Astrocyte (in vitro differentiated cells and primary cell): ENCODE results near the gene ARMH1. TPM values are rescaled to one million over a fixed set of nuclear protein-coding genes. Genes with fewer than 3 reads are reported as not detected.
"Not testable (repeated sequence)": the region's sequence is repeated elsewhere in the genome, so short reads cannot be mapped to it uniquely, and the experiment has no call there.

Experiments used
- DNase-seq: peaks from one replicate; pipeline ENCODE4 v3.0.0-alpha.2; 2010; ENCODE audit warnings: low read depth
- FAIRE-seq: peaks from 2 replicates; lab custom pipeline; 2011; peaks lifted over from hg19 to GRCh38; lab: Jason Lieb, UNC
- H2AFZ ChIP-seq: 2 replicates; pipeline ENCODE4 v1.6.0; 2012; ENCODE audit warnings: low read depth, low read length, inconsistent platforms
- H3K27ac ChIP-seq: 2 replicates; pipeline ENCODE4 v1.5.1; 2011; ENCODE audit warnings: low read depth, low read length, inconsistent platforms
- H3K27me3 ChIP-seq: 2 replicates; pipeline ENCODE4 v1.6.0; 2011; ENCODE audit warnings: low read length, inconsistent platforms; ENCODE audit not compliant: insufficient read depth
- H3K36me3 ChIP-seq: 2 replicates; pipeline ENCODE4 v1.5.1; 2011; ENCODE audit warnings: low read length, inconsistent platforms; ENCODE audit not compliant: insufficient read depth
- H3K4me1 ChIP-seq: 2 replicates; pipeline ENCODE4 v1.5.1; 2011; ENCODE audit warnings: low read length, inconsistent platforms; ENCODE audit not compliant: insufficient read depth
- H3K4me2 ChIP-seq: 2 replicates; pipeline ENCODE4 v1.6.0; 2012; ENCODE audit warnings: low read length, inconsistent platforms
- H3K4me3 ChIP-seq: 2 replicates; pipeline ENCODE4 v1.5.1; 2011; ENCODE audit warnings: low read depth, mild to moderate bottlenecking, low read length, inconsistent platforms; ENCODE audit not compliant: insufficient read depth
- H3K79me2 ChIP-seq: 2 replicates; pipeline ENCODE4 v1.6.0; 2012; ENCODE audit warnings: mild to moderate bottlenecking, low read length, inconsistent platforms; ENCODE audit not compliant: insufficient read depth
- H3K9ac ChIP-seq: 2 replicates; pipeline ENCODE4 v1.6.0; 2012; ENCODE audit warnings: mild to moderate bottlenecking, low read length, inconsistent platforms
- H3K9me3 ChIP-seq: 2 replicates; pipeline ENCODE4 v1.5.1; 2012; ENCODE audit warnings: low read depth, mild to moderate bottlenecking, low read length, inconsistent platforms; ENCODE audit not compliant: insufficient read depth
- H4K20me1 ChIP-seq: 2 replicates; pipeline ENCODE4 v1.6.0; 2012; ENCODE audit warnings: low read length, inconsistent platforms; ENCODE audit not compliant: insufficient read depth
- H3K27ac Mint-ChIP-seq: one replicate; pipeline ENCODE4 v1.8.0; 2021; ENCODE audit warnings: mild to moderate bottlenecking, mixed read lengths; ENCODE audit not compliant: unreplicated experiment
- H3K27me3 Mint-ChIP-seq: one replicate; pipeline ENCODE4 v1.8.0; 2021; ENCODE audit warnings: low read depth, mixed read lengths; ENCODE audit not compliant: unreplicated experiment
- H3K36me3 Mint-ChIP-seq: one replicate; pipeline ENCODE4 v1.8.0; 2021; ENCODE audit warnings: low read depth, mixed read lengths; ENCODE audit not compliant: unreplicated experiment
- H3K4me1 Mint-ChIP-seq: one replicate; pipeline ENCODE4 v1.8.0; 2021; ENCODE audit warnings: low read depth, mixed read lengths; ENCODE audit not compliant: unreplicated experiment
- H3K4me3 Mint-ChIP-seq: one replicate; pipeline ENCODE4 v1.8.0; 2021; ENCODE audit warnings: mild to moderate bottlenecking, moderate library complexity, mixed read lengths; ENCODE audit not compliant: unreplicated experiment
- H3K9me3 Mint-ChIP-seq: one replicate; pipeline ENCODE4 v1.8.0; 2021; ENCODE audit warnings: mild to moderate bottlenecking, mixed read lengths; ENCODE audit not compliant: unreplicated experiment
- EZH2 ChIP-seq: IDR thresholded peaks from 2 replicates; pipeline ENCODE4 v1.6.1; 2012; ENCODE audit warnings: mild to moderate bottlenecking, low read length, inconsistent platforms; ENCODE audit not compliant: insufficient read depth
- total RNA-seq: library from RNA; stranded (reverse); gene quantifications from 2 replicates; pipeline ENCODE4 v1.2.1, GENCODE V29; 2021
- TF ChIP-seq, protein P1 (sequence below): IDR thresholded peaks from 2 replicates; pipeline ENCODE4 v1.5.1; 2011; ENCODE audit warnings: low read depth, mild to moderate bottlenecking, inconsistent platforms, low read length, moderate library complexity; ENCODE audit not compliant: insufficient read depth

Gene ARMH1
- total RNA-seq, 1 donor from 2014 or later = 2.5 TPM

DNA sequence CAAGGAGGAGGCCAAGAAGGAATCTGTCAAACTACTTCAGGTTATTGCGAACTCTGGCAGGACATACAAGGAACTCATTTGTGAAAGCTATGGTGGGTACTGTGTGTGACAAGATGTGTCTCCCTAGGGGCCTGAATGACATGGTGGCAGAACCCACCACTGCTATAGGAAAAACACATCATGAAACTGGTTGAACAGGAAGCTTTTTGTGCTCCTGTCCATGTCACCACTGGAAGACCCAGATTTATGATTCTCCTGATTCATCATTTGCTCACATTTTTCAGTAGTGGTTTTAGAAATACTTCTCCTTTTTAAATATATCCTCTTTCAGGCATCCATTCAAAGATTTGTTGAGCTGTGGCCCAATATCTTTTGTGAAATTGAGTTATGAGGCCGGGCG lies 23.6 kb downstream of the ARMH1 start:
- H3K36me3 Mint-ChIP-seq = peaks cover 6% of the 10 kb centered on the region

DNA sequence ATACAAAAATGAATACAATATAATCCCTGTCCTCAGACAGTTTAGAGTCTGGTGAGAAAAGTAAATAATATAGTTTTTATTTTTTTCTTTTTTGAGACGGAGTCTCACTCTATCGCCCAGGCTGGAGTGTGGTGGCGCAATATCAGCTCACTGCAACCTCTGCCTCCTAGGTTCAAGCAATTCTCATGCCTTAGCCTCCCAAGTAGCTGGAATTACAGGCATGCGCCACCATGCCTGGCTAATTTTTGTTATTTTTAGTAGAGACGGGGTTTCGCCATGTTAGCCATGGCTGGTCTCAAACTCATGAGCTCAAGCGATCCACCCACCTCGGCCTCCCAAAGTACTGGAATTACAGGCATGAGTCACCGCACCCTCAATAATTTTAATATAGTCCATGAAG lies 24.9 kb downstream of the ARMH1 start:
- H3K27ac Mint-ChIP-seq, H3K36me3 Mint-ChIP-seq, H4K20me1 ChIP-seq, H3K4me1 Mint-ChIP-seq, H2AFZ ChIP-seq, H3K4me2 ChIP-seq, H3K36me3 ChIP-seq, H3K79me2 ChIP-seq, H3K9me3 Mint-ChIP-seq, H3K27ac ChIP-seq, H3K27me3 Mint-ChIP-seq, H3K4me3 ChIP-seq, DNase-seq, H3K4me1 ChIP-seq, H3K9me3 ChIP-seq, H3K9ac ChIP-seq, H3K27me3 ChIP-seq, H3K4me3 Mint-ChIP-seq, FAIRE-seq: not testable (repeated sequence)

More for the DNA sequence above, 23.6 kb downstream of the ARMH1 start:
- H3K79me2 ChIP-seq = no peaks in the 10 kb centered on the region
- FAIRE-seq (no peak), DNase-seq (no peak)
- TF ChIP-seq, protein P1, sequence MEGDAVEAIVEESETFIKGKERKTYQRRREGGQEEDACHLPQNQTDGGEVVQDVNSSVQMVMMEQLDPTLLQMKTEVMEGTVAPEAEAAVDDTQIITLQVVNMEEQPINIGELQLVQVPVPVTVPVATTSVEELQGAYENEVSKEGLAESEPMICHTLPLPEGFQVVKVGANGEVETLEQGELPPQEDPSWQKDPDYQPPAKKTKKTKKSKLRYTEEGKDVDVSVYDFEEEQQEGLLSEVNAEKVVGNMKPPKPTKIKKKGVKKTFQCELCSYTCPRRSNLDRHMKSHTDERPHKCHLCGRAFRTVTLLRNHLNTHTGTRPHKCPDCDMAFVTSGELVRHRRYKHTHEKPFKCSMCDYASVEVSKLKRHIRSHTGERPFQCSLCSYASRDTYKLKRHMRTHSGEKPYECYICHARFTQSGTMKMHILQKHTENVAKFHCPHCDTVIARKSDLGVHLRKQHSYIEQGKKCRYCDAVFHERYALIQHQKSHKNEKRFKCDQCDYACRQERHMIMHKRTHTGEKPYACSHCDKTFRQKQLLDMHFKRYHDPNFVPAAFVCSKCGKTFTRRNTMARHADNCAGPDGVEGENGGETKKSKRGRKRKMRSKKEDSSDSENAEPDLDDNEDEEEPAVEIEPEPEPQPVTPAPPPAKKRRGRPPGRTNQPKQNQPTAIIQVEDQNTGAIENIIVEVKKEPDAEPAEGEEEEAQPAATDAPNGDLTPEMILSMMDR = no peak
- TF ChIP-seq EZH2 = no peak
- H3K4me1 Mint-ChIP-seq = no peaks in the 10 kb centered on the region
- no peak overlapping the region for H3K9ac ChIP-seq
- H3K36me3 ChIP-seq = no peaks in the 10 kb centered on the region
- H3K4me3 ChIP-seq = no peak overlapping the region
- H3K27me3 ChIP-seq = peaks cover 2% of the 10 kb centered on the region
- H2AFZ ChIP-seq = no peak overlapping the region
- H4K20me1 ChIP-seq = no peaks in the 10 kb centered on the region
- no peaks in the 10 kb centered on the region for H3K9me3 ChIP-seq
- no peak overlapping the region for H3K4me3 Mint-ChIP-seq
- peaks cover 5% of the 10 kb centered on the region for H3K27me3 Mint-ChIP-seq
- H3K27ac ChIP-seq = no peak overlapping the region
- no peaks in the 10 kb centered on the region for H3K9me3 Mint-ChIP-seq
- no peak overlapping the region for H3K27ac Mint-ChIP-seq
- H3K4me2 ChIP-seq = no peak overlapping the region
- no peaks in the 10 kb centered on the region for H3K4me1 ChIP-seq

DNA sequence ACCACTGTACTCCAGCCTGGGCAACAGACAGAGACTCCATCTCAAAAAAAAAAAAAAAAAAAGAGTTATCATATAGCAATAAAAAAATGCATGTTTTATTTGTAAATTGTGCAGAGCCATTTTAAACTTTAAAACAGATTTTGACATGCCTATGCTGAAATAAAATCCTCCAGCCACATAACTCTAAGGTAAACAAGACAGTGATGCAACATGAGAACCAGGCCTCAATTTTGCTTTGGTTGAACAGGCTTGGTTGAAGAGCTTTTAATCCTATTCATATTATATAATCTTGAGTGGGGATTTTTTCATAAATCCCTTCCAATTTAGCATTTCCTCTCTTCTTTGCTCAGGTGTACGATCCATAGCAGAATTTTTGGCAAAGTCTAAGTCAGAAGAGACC lies 26.1 kb downstream of the ARMH1 start:
- FAIRE-seq (no peak), DNase-seq (no peak)
- no peaks in the 10 kb centered on the region for H3K4me1 ChIP-seq
- H4K20me1 ChIP-seq = no peaks in the 10 kb centered on the region
- no peaks in the 10 kb centered on the region for H3K79me2 ChIP-seq
- no peaks in the 10 kb centered on the region for H3K36me3 ChIP-seq
- Mint-ChIP-seq H3K9me3 (no peaks in the 10 kb centered on the region), H3K4me3 (no peak overlapping the region), H3K27ac (no peak overlapping the region), H3K27me3 (peaks cover 7% of the 10 kb centered on the region), H3K4me1 (no peaks in the 10 kb centered on the region), H3K36me3 (peaks cover 4% of the 10 kb centered on the region)
- no peak overlapping the region for H3K4me2 ChIP-seq
- H3K27me3 ChIP-seq = peaks cover 2% of the 10 kb centered on the region
- H3K9ac ChIP-seq = no peak overlapping the region
- H3K27ac ChIP-seq = no peak overlapping the region
- H2AFZ ChIP-seq = no peak overlapping the region
- H3K9me3 ChIP-seq = no peaks in the 10 kb centered on the region
- TF ChIP-seq, protein P1 = no peak
- no peak for TF ChIP-seq EZH2
- H3K4me3 ChIP-seq = no peak overlapping the region
